ENCODE results near the gene IRAK2. TPM values are rescaled to one million over a fixed set of nuclear protein-coding genes. Genes with fewer than 3 reads are reported as not detected.
"Not testable (repeated sequence)": the region's sequence is repeated elsewhere in the genome, so short reads cannot be mapped to it uniquely, and the experiment has no call there.

The IRAK2 gene
- total and polyA plus RNA-seq, 9 donors: 0.44 to 0.93 (median 0.57) TPM

DNA sequence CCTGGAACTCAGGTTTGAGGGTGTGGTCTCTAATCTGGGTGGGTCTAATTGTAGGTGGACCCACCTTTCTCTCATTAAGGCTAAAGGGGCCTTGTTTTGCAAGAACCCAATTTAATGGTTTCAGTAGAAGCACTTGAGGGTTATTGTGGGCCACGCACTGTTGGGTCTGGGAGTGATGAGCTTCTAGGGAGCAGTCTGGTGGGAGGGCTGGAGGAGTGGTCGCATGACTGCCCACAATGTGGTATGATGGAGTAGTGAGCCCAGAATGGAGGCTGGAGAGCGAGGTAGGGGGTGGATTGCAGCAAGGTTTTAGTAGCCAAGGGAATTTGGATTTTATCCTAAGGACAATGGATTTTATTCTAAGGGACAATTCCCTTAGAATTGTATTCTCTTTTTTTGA is 86.3 kb downstream of the IRAK2 start:
- Histone ChIP-seq H3K4me3 (ENCODE audit: low read length) (no peak overlapping the region), H3K9me3 (replicated peaks; ENCODE audit: control insufficient read depth, low read depth, low read length) (no peaks in the 10 kb centered on the region), H3K27me3 (ENCODE audit: control insufficient read depth, insufficient read depth, low read length) (no peaks in the 10 kb centered on the region), H3K4me1 (ENCODE audit: control insufficient read depth, insufficient read depth, low read length) (peaks cover 20% of the 10 kb centered on the region), H3K36me3 (ENCODE audit: control insufficient read depth, insufficient read depth, low read length) (peaks cover 35% of the 10 kb centered on the region), H3K27ac (ENCODE audit: low read length) (no peak overlapping the region)
- DNase-seq: no peak
- 92% methylated on average over 2 of the region's 3 CpGs for WGBS (ENCODE audit: insufficient coverage)

DNA sequence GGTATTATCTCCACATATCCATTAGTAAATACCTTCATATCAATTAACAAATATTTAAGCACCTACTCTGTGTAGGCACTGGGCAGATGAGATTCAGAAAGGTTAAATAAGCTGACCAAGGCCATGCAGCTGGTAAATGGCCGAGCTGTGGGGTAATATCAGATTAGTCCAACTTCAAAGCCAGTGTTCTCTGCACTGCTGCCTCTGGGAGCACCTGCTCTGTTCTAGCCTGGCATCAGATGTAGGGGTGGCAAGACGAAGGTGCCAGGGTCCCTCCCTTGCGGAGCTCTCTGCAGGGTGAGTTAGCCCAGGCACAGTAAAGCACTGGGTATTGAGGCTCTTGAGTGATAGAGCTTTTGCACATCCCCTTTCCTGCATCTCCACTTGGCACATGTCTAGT is 89.0 kb downstream of the IRAK2 start:
- no peak for DNase-seq
- H3K27me3 ChIP-seq (ENCODE audit: control insufficient read depth, insufficient read depth, low read length): no peaks in the 10 kb centered on the region
- H3K36me3 ChIP-seq (ENCODE audit: control insufficient read depth, insufficient read depth, low read length): peaks cover 43% of the 10 kb centered on the region
- H3K4me3 ChIP-seq (ENCODE audit: low read length): no peak overlapping the region
- 90% methylated on average over 1 of the region's 3 CpGs for WGBS (ENCODE audit: insufficient coverage)
- H3K9me3 ChIP-seq (replicated peaks; ENCODE audit: control insufficient read depth, low read depth, low read length): no peaks in the 10 kb centered on the region
- no peak overlapping the region for H3K27ac ChIP-seq (ENCODE audit: low read length)
- peaks cover 15% of the 10 kb centered on the region for H3K4me1 ChIP-seq (ENCODE audit: control insufficient read depth, insufficient read depth, low read length)

DNA sequence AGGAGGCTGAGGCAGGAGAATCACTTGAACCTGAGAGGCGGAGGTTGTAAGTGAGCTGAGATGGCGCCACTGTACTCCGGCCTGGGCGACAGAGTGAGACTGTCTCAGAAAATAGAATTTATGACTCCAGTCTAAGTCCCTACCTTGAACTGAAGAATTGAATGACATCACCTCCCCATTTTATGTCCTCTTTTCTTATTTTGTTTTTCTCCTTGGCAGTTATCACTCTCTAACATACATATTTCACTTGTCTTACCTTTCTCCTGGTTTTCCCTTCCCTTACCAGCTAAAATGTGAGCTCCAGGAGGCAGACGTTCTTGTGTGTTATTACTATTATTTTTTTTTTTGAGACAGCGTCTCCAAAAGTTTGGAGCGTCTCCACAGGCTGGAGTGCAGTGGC is 91.1 kb downstream of the IRAK2 start:
- Histone ChIP-seq H3K4me3 (ENCODE audit: low read length) (no peak overlapping the region), H3K4me1 (ENCODE audit: control insufficient read depth, insufficient read depth, low read length) (peaks cover 3% of the 10 kb centered on the region), H3K9me3 (replicated peaks; ENCODE audit: control insufficient read depth, low read depth, low read length) (no peaks in the 10 kb centered on the region), H3K36me3 (ENCODE audit: control insufficient read depth, insufficient read depth, low read length) (peaks cover 53% of the 10 kb centered on the region), H3K27ac (ENCODE audit: low read length) (no peak overlapping the region), H3K27me3 (ENCODE audit: control insufficient read depth, insufficient read depth, low read length) (no peaks in the 10 kb centered on the region)
- 93% methylated on average over 2 of the region's 7 CpGs for WGBS (ENCODE audit: insufficient coverage)
- DNase-seq: no peak

GRCh38 chr3:10259036-10259435 is 94.3 kb downstream of the IRAK2 start:
- H3K9me3 ChIP-seq (replicated peaks; ENCODE audit: control insufficient read depth, low read depth, low read length): no peaks in the 10 kb centered on the region
- no peak overlapping the region for H3K4me3 ChIP-seq (ENCODE audit: low read length)
- WGBS (ENCODE audit: insufficient coverage): 97% methylated on average over 7 of the region's 7 CpGs
- no peak for DNase-seq
- H3K27ac ChIP-seq (ENCODE audit: low read length): no peak overlapping the region
- no peaks in the 10 kb centered on the region for H3K27me3 ChIP-seq (ENCODE audit: control insufficient read depth, insufficient read depth, low read length)
- H3K4me1 ChIP-seq (ENCODE audit: control insufficient read depth, insufficient read depth, low read length): no peaks in the 10 kb centered on the region
- H3K36me3 ChIP-seq (ENCODE audit: control insufficient read depth, insufficient read depth, low read length): peaks cover 49% of the 10 kb centered on the region

- H3K27ac ChIP-seq (ENCODE audit: low read length): no peak overlapping the region
- no peak overlapping the region for H3K4me3 ChIP-seq (ENCODE audit: low read length)
- WGBS (ENCODE audit: insufficient coverage): 83% methylated on average over 3 of the region's 4 CpGs
- no peak for DNase-seq
- no peaks in the 10 kb centered on the region for H3K4me1 ChIP-seq (ENCODE audit: control insufficient read depth, insufficient read depth, low read length)
- no peaks in the 10 kb centered on the region for H3K9me3 ChIP-seq (replicated peaks; ENCODE audit: control insufficient read depth, low read depth, low read length)
- H3K36me3 ChIP-seq (ENCODE audit: control insufficient read depth, insufficient read depth, low read length): peaks cover 44% of the 10 kb centered on the region
- no peaks in the 10 kb centered on the region for H3K27me3 ChIP-seq (ENCODE audit: control insufficient read depth, insufficient read depth, low read length)
Observed at GRCh38 chr3:10259798-10260197, 95.1 kb downstream of the IRAK2 start.

DNA sequence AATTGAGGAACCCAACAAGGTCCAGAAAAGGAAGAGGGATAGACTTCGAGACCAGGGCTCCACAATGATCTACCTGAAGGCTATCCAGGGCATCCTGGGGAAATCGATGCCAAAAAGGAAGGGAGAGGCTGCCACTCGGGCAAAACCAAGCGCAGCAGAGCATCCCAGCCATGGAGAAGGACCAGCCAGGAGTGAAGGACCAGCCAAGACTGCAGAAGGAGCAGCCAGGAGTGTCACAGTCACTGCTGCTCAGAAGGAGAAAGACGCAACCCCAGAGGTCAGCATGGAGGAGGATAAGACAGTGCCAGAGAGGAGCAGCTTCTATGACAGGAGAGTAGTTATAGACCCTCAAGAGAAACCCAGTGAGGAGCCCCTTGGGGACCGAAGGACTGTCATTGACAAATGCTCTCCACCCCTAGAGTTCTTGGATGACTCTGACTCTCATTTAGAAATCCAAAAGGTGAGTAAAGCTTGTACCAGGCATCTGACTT is 95.5 kb downstream of the IRAK2 start:
- Histone ChIP-seq H3K9me3 (replicated peaks; ENCODE audit: control insufficient read depth, low read depth, low read length) (no peaks in the 10 kb centered on the region), H3K36me3 (ENCODE audit: control insufficient read depth, insufficient read depth, low read length) (peaks cover 41% of the 10 kb centered on the region), H3K27me3 (ENCODE audit: control insufficient read depth, insufficient read depth, low read length) (no peaks in the 10 kb centered on the region), H3K4me1 (ENCODE audit: control insufficient read depth, insufficient read depth, low read length) (no peaks in the 10 kb centered on the region), H3K27ac (ENCODE audit: low read length) (no peak overlapping the region), H3K4me3 (ENCODE audit: low read length) (no peak overlapping the region)
- 90% methylated on average over 5 of the region's 6 CpGs for WGBS (ENCODE audit: insufficient coverage)
- no peak for DNase-seq

- no peak overlapping the region for H3K4me3 ChIP-seq (ENCODE audit: low read length)
- no peaks in the 10 kb centered on the region for H3K9me3 ChIP-seq (replicated peaks; ENCODE audit: control insufficient read depth, low read depth, low read length)
- no peak for DNase-seq
- H3K36me3 ChIP-seq (ENCODE audit: control insufficient read depth, insufficient read depth, low read length): peaks cover 38% of the 10 kb centered on the region
- no peak overlapping the region for H3K27ac ChIP-seq (ENCODE audit: low read length)
- H3K27me3 ChIP-seq (ENCODE audit: control insufficient read depth, insufficient read depth, low read length): no peaks in the 10 kb centered on the region
- 70% methylated on average over 2 of the region's 4 CpGs for WGBS (ENCODE audit: insufficient coverage)
- H3K4me1 ChIP-seq (ENCODE audit: control insufficient read depth, insufficient read depth, low read length): no peaks in the 10 kb centered on the region
Observed at GRCh38 chr3:10262027-10262426, 97.3 kb downstream of the IRAK2 start.

GRCh38 chr3:10263646-10264363 is 99.1 kb downstream of the IRAK2 start:
- Histone ChIP-seq H3K4me3 (ENCODE audit: low read length) (no peak overlapping the region), H3K36me3 (ENCODE audit: control insufficient read depth, insufficient read depth, low read length) (peaks cover 39% of the 10 kb centered on the region), H3K9me3 (replicated peaks; ENCODE audit: control insufficient read depth, low read depth, low read length) (no peaks in the 10 kb centered on the region), H3K27me3 (ENCODE audit: control insufficient read depth, insufficient read depth, low read length) (no peaks in the 10 kb centered on the region), H3K27ac (ENCODE audit: low read length) (no peak overlapping the region), H3K4me1 (ENCODE audit: control insufficient read depth, insufficient read depth, low read length) (no peaks in the 10 kb centered on the region)
- DNase-seq: no peak
- 87% methylated on average over 3 of the region's 12 CpGs for WGBS (ENCODE audit: insufficient coverage)

DNA sequence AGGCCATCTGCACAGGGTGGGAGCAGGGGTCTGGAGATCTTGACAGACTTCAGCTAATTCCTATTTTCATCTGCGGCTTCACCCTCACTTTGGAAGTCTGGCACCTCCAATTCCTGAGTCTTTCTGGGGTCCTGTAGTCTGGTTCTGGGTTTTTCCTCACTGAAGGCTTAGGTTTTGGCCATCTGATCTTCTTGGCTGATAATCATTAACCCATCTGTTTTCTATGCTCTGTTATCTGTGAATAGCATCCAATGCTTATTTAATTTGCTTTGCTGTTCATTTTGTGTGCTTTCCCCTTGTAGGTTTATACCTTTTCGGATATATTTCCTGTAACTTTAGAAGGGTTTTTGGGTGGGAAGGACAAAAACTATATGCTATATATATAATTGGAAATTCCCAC is 101.1 kb downstream of the IRAK2 start:
- DNase-seq: no peak
- no peaks in the 10 kb centered on the region for H3K27me3 ChIP-seq (ENCODE audit: control insufficient read depth, insufficient read depth, low read length)
- no CpG with 5 or more reads among the region's 2 CpGs for WGBS (ENCODE audit: insufficient coverage)
- H3K4me3 ChIP-seq (ENCODE audit: low read length): no peak overlapping the region
- no peaks in the 10 kb centered on the region for H3K9me3 ChIP-seq (replicated peaks; ENCODE audit: control insufficient read depth, low read depth, low read length)
- H3K27ac ChIP-seq (ENCODE audit: low read length): no peak overlapping the region
- H3K4me1 ChIP-seq (ENCODE audit: control insufficient read depth, insufficient read depth, low read length): no peaks in the 10 kb centered on the region
- peaks cover 40% of the 10 kb centered on the region for H3K36me3 ChIP-seq (ENCODE audit: control insufficient read depth, insufficient read depth, low read length)

DNA sequence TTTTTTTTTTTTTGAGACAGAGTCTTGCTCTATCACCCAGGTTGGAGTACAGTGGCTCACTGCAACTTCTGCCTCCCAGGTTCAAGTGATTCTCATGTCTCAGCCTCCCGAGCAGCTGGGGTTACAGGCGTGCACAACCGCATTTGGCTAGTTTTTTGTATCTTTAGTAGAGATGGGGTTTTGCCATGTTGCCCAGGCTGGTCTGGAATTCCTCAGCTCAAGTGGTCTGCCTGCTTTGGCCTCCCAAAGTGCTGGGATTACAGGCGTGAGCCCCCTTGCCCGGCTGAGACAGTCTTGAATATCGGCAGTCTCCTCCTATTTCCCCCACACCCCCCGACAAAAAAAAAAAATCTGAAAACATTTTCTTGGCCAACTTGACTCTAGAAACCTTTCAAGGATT is 102.2 kb downstream of the IRAK2 start:
- not testable (repeated sequence) for H3K27ac ChIP-seq (ENCODE audit: low read length); H3K4me3 ChIP-seq (ENCODE audit: low read length); DNase-seq; H3K27me3 ChIP-seq (ENCODE audit: control insufficient read depth, insufficient read depth, low read length); H3K9me3 ChIP-seq (replicated peaks; ENCODE audit: control insufficient read depth, low read depth, low read length); H3K4me1 ChIP-seq (ENCODE audit: control insufficient read depth, insufficient read depth, low read length)
- H3K36me3 ChIP-seq (ENCODE audit: control insufficient read depth, insufficient read depth, low read length): peaks cover 41% of the 10 kb centered on the region
- WGBS (ENCODE audit: insufficient coverage): no CpG with 5 or more reads among the region's 7 CpGs

GRCh38 chr3:10268116-10268515 is 103.4 kb downstream of the IRAK2 start:
- H3K27ac ChIP-seq (ENCODE audit: low read length): no peak overlapping the region
- DNase-seq: no peak
- peaks cover 49% of the 10 kb centered on the region for H3K36me3 ChIP-seq (ENCODE audit: control insufficient read depth, insufficient read depth, low read length)
- no peaks in the 10 kb centered on the region for H3K9me3 ChIP-seq (replicated peaks; ENCODE audit: control insufficient read depth, low read depth, low read length)
- H3K4me1 ChIP-seq (ENCODE audit: control insufficient read depth, insufficient read depth, low read length): no peaks in the 10 kb centered on the region
- H3K4me3 ChIP-seq (ENCODE audit: low read length): no peak overlapping the region
- H3K27me3 ChIP-seq (ENCODE audit: control insufficient read depth, insufficient read depth, low read length): no peaks in the 10 kb centered on the region
